NCI-H1048 (cell line): ENCODE measurements around the gene TRIM14.
"Not testable (repeated sequence)": the region's sequence is repeated elsewhere in the genome, so short reads cannot be mapped to it uniquely, and the experiment has no call there.

Source experiments
- DNase-seq: peaks from one replicate; lab custom pipeline; 2025; lab: John Stamatoyannopoulos, UW

The TRIM14 gene

GRCh38 chr9:98046180-98046543 is 72.9 kb downstream of the TRIM14 start:
- no peak for DNase-seq

- peak; percentile 67 for DNase-seq
These were observed 73.5 kb downstream of the TRIM14 start for GRCh38 chr9:98045234-98046179.

GRCh38 chr9:98043915-98044314 is 75.1 kb downstream of the TRIM14 start:
- DNase-seq, result no peak

GRCh38 chr9:98040212-98040611 is 78.8 kb downstream of the TRIM14 start:
- no peak for DNase-seq

GRCh38 chr9:98039607-98040017 is 79.4 kb downstream of the TRIM14 start:
- DNase-seq, result no peak

GRCh38 chr9:98038958-98039357 is 80.1 kb downstream of the TRIM14 start:
- no peak for DNase-seq

- DNase-seq, result no peak
These were observed 81.7 kb downstream of the TRIM14 start for GRCh38 chr9:98037357-98037756.

- DNase-seq, result peak; percentile 51
These were observed 84.2 kb downstream of the TRIM14 start for GRCh38 chr9:98034593-98035546.

GRCh38 chr9:98031935-98032334 is 87.1 kb downstream of the TRIM14 start:
- DNase-seq, result no peak

GRCh38 chr9:98031169-98031568 is 87.9 kb downstream of the TRIM14 start:
- no peak for DNase-seq

- DNase-seq, result no peak
These were observed 94.3 kb downstream of the TRIM14 start for GRCh38 chr9:98024702-98025101.

- no peak for DNase-seq
These were observed 96.6 kb downstream of the TRIM14 start for GRCh38 chr9:98022447-98022846.

- DNase-seq, result no peak
These were observed 97.5 kb downstream of the TRIM14 start for GRCh38 chr9:98021306-98022040.

- DNase-seq, result no peak
These were observed 98.4 kb downstream of the TRIM14 start for GRCh38 chr9:98020476-98021145.

GRCh38 chr9:98019869-98020268 is 99.2 kb downstream of the TRIM14 start:
- not testable (repeated sequence) for DNase-seq
